Posterior cingulate gyrus (tissue), 11 donors: ENCODE results near the gene CERS6.

Experiments used
- DNase-seq, 10 donors: peaks; one replicate each; pipeline versions ENCODE4 v3.0.0 to v3.0.0-alpha.2; 2020 to 2021; ENCODE audit warnings: mixed read lengths in 3 of 10
- intact Hi-C: fragments of 100-400 bp; cut with DNase I; formaldehyde crosslinking; loops from one replicate; pipeline ENCODE4 v1.15.1; 2023

CERS6 gene

DNA sequence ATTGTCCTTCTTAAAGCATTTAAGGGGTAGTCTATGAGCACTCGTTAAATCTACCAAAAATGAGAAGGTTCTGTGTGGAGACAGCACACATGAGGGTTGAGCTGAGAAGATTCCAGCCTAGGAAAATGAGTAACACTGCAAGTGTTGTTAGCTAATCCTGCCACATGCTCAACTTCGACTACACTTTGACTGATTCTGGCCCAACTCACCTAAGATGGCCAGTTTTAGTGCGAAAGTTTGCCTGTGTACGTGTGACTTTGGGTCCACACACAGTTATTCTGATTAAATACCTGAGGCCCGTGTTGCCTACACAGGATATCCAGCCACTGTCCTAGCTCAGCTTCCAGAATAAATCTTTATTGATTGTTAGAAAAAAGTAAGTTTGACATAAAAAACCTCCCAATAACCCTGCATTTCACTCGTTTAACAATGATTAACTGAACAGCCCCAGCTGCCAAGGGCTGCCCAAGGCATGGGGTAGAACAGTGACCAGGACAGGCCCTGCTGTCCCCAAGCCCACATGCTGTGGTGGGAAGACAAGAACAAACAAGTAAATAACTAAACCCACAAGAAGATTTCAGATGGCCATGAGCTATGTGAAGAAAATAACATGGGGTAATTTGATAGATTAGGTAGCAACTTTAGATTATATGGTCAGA, 14.7 kb upstream of the CERS6 start:
- DNase-seq, result no peak
- intact Hi-C loops, result no loop called here

DNA sequence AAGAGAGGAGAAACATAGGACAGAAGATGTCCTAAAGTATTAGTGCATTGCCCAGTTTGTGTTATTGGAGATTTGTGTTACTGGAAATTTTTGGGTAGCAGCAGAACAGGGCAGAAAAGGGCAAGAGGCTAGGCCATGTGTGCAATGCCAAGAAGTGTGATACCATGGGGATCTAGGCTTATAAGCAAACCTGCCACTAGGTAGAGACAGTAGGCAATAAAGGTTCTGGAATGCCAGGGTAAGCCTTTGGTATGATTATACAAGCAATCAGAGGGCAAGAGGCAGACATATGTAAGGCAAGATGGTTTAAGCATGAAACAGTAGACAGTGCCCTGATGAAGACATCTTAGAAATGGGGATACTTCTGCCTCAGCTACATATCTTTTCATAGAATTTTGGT, 12.3 kb upstream of the CERS6 start:
- no peak for DNase-seq
- intact Hi-C loops, result no loop called here

DNA sequence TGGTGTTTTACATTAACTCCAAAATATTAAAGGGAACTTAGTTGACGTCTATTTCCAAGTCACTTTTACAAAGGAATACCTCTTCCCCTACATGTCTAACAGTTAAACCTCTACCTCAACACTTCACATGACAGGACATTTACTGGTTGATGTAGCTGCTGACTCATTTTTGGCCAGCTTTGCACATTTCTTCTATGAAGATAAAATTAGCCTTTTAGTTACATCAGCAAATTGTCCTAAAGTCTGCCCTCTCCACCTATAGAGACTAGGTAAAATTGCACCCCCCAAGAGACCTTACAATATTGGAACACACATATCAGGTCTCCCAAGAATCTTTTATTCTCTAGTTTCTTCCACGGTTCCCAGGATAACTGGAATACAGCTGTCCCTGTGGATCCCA, 10.1 kb upstream of the CERS6 start:
- DNase-seq, result no peak
- intact Hi-C loops, result no loop called here

DNA sequence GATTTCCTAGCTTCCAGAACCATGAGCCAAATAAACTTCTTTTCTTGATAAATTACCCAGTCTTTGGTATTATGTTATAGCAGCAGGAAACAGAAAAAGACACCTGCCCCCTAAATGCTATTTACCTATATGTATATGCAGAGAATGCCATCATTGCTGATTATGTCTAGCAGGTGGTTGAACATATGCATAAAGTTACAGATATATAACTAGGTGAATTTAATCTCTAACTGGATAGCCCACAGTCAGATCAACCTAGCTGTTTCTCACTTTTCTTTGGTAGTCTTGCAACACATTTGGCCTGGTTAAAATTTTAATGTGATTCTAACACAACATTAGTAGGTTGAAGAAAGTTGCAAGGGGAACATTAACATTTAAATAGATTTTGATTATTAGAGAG, 7.1 kb upstream of the CERS6 start:
- intact Hi-C loops, result no loop called here
- DNase-seq, result no peak

DNA sequence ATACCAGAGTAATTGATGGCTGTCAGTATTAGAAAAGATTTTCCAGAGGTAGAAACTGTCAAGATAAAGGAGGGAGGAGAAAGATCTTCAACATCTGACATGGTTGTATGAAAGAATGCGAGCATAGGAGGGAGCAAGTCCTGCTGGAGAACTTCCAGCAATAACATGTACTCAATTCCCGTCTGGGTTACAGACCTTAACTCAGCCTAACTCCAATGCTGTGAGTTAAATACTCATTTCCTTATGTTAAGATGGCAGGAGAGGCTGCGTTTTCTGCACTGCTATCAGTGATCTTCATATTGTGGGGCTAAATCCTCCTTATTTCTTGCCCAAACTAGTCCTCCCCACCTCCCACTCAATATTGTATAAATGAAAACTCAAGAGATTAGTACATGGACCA, 6.7 kb upstream of the CERS6 start:
- intact Hi-C loops, result no loop called here

DNA sequence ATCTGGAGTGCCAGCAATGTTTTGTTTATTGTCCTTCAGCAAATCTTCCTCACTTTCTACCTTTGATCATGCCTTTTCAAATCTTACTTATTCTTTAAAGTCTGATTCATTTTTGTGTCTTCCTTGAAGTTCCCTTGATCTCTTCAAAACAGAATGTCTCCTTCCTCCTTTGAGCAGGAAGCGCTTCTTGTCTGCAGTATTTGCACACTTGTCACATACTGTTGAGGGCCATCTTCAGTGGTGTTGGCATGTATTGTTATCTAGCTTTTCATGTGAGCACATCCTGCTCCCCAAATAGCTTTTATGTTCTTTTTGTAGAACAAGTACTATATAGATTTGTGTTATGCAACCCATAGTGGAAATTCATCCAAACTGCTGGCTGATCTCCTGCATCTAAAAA, 5.9 kb upstream of the CERS6 start:
- intact Hi-C loops, result loop anchor here (10.0 kb wide), 1 partner anchor 175 kb away; no protein-coding TSS in a partner anchor
- no peak for DNase-seq

More for the DNA sequence above, 6.7 kb upstream of the CERS6 start:
- DNase-seq, result no peak

DNA sequence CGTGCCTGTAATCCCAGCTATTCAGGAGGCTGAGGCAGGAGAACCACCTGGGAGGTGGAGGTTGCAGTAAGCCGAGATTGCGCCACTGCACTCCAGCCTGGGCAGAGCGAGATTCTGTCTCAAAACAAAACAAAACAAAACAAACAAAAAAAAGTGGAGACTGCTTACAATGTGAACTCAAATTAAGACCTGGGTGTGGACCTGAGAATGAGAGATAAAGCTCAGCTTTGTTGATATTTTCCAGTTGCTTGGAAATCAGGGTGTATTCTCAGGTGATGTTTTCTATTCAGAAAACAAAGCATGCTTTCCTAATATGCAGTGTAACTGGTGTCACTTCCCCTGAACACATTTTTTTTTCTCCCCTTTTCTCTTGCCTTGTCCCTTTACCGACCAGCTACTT, 5.3 kb upstream of the CERS6 start:
- intact Hi-C loops, result loop anchor here (10.0 kb wide), 1 partner anchor 174 kb away; no protein-coding TSS in a partner anchor

DNA sequence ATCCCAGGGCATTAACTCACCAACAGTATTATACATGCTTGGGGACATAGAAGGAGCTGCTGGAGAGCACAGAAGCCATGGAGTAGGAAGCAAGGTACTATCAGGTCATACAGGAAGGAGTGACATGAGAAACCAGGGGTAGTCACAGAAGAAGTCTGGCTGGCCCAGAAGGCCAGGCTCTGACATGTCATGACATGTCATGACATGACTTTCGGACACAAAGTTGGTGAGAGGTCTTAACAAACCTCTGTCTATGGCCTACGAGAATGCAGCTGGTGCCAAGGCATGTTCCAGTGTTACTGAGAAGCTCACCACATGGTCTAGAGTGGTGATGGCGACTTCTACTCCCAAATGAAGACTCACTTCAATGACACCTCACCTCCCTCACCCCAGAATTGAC, 3.3 kb upstream of the CERS6 start:
- intact Hi-C loops, result loop anchor here (10.0 kb wide), 1 partner anchor 172 kb away; no protein-coding TSS in a partner anchor
- no peak for DNase-seq

More for the DNA sequence above, 5.3 kb upstream of the CERS6 start:
- DNase-seq, result no peak

DNA sequence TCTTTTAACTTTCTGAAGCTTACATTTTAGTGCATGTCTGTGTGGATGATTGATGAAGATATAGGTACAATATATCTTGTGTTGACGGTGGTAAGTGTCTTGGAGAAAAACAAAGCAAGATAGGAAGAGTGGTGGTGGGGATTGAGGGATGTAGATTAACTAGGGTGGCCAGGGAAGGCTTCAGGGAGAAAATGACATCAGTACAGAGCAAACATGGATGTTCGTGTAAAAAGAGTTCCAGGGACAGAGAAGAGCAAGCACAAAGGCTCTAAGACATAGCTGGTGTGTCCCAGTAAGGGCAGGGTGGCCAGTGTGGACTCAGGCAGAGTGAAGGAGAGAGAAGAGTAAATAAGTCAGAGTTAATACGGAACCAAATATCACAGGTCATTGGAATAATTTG, 2.7 kb upstream of the CERS6 start:
- intact Hi-C loops, result loop anchor here (10.0 kb wide), 1 partner anchor 171 kb away; no protein-coding TSS in a partner anchor
- no peak for DNase-seq

DNA sequence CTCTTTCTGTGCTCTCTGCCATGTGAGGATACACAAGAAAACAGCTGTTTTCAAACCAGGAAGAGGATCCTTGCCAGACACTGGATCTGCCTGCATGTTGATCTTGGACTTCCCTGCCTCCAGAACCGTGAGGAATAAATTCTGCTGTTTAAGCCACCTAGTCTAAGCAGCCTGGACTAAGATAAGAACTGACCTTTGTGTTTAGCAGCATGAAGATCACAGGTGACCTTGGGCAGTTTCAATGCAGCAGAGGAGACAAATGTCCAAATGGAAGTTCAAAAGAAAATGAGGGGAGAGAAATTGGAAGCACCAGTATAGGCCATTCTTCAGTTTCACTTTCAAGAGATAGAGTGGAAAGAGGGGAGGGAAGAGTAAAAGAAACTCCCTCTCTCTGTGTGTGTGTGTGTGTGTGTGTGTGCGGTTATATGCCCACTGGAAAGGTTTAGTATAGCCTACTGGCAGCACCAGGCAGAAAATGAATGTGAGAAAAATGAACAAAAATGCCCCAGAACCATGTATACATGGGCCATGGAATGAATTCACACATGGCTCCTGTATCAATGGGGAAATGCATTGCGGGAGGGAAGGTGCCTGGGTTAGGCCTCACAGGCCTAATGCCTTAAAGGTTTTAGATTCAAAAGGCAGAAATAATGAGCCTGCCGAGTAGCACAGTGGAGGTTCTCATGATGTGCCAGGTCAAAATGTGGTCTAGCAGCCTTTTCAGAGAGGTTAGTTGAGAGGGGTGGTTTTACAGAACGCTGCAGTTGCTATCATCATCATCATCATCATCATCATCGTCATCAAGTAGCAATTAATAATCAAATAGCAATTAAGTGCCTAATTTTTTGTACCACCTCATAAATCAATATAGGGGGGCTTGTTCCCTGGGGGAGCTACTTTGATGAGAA, 1.1 kb upstream of the CERS6 start:
- intact Hi-C loops, result loop anchor here (10.0 kb wide), 1 partner anchor 170 kb away; no protein-coding TSS in a partner anchor
- no peak for DNase-seq

DNA sequence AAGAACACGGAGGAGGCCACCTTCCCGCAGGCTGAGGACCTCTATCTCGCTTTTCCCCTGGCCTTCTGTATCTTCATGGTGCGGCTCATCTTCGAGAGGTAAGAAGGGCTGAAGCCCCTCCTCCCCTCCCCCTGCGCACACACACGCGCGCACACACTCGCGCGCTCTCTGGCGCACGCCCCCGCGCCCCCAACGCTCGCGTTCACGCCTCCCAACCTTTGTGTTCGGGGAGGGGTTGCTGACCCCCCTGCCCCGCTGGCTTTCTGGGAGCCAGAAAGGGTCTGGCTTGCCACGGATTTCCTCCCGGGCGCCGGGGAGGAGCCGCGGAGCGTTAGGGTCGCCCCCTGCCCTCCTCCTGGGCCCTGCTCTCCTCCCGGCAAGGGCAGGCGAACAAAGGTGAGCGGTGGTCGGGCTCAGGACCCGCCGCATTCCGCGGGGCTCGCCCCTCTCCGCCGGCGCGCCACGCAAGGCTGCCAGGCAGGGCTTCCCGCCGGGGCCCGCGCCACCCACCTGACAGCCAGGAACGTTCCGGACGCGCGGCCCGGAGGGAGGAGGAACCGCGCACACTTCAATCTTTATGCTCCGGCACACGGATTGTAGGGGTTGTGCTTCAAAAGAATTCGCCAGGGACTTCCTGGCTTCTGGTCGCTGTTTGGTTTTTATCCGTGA, 583 bp downstream of the CERS6 start:
- peak in 9 of 10 donors; percentile 20 to 92 (median 49) for DNase-seq
- intact Hi-C loops, result loop anchor here (10.0 kb wide), 1 partner anchor 168 kb away; no protein-coding TSS in a partner anchor

DNA sequence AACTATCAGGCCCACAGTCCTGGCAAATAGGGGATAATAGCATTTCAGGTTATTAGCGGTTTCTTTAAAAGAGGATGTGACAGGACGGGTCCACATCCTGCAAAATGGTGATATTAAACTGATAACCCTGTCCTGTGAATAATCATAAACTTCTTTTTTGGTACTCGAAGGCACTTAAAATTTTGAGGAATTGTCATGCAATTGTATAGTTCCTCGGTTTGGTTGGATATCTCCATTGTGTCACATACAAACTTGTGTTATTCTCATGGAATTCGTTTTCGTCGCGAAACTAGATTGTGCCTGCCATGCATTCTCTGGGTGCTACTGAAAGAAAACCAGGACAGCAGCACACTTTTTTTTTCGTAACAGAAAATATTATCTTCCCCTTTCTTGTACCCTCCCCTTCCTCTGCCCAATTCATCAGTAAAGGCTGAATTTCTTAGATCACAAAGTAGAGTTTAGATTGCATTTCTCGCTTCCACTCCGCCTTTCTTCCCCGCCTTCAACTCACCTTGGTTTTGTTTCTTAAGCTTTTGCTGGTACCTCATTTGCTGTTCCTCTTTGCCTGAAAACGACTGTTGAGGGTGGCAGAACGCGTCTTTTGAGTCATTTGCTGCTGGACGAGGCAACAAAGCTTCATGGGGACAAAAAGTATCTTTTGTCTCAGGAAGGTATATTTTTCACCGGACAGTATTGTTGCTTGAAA, 1.3 kb downstream of the CERS6 start:
- no peak for DNase-seq
- intact Hi-C loops, result loop anchor here (10.0 kb wide), 1 partner anchor 167 kb away; no protein-coding TSS in a partner anchor

DNA sequence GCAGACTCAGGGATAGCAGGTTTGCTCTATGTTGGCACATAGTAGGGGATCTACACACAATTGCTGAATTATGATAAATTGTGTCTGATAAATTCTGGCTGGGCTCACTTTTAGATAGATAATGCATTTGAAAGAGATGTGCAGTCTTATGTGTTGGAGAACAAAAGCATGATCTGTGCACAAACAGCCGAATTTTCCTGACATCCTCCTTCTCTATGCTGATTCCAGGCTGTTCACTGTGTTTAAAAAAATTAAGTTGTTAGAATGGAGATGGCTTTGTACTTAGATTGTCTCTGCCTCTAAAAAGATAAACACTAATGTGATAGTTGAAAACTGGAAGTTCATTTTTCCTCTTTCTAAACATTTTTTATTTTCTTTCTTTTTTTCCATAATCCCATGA, 2.1 kb downstream of the CERS6 start:
- intact Hi-C loops, result loop anchor here (10.0 kb wide), 1 partner anchor 167 kb away; no protein-coding TSS in a partner anchor
- no peak for DNase-seq

DNA sequence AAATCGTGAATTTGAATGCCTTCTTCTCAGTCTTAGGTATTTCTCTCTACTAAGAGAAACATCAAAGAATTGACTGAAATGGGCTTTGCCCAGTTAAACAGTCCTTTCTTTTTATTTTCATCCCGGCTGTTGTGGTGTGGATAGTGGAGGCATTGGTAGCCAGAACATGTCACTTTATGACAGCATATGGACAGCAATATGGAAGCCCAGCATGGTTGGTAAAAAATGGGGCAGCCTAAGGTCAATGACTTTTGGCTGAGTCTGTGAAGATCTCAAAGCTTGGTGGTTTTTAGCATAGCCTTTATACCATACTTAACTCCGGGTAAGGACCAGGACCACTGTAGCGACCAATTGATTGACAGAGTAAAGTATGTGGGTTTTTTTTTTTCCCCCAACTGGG, 3.2 kb downstream of the CERS6 start:
- DNase-seq, result no peak
- intact Hi-C loops, result loop anchor here (10.0 kb wide), 1 partner anchor 166 kb away; no protein-coding TSS in a partner anchor

DNA sequence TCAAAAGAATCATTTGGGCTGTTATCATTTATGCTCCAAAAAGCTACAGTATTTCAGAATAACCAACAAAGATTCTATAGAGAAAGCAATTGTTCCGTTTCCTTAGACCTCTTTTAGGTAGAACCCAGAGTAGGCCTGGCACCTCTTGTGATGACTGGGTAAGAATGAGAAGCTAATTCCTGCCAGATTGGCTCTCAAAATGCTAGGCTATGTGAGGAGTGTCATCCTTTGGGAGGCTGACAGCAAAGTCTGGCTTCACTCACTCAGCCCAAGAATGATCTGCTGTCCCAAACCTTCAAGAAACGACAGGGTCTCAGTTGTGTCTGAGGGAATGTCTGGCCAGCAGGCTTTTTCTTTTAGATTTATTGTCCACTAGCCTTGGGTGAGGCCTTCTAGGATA, 4.5 kb downstream of the CERS6 start:
- intact Hi-C loops, result no loop called here

DNA sequence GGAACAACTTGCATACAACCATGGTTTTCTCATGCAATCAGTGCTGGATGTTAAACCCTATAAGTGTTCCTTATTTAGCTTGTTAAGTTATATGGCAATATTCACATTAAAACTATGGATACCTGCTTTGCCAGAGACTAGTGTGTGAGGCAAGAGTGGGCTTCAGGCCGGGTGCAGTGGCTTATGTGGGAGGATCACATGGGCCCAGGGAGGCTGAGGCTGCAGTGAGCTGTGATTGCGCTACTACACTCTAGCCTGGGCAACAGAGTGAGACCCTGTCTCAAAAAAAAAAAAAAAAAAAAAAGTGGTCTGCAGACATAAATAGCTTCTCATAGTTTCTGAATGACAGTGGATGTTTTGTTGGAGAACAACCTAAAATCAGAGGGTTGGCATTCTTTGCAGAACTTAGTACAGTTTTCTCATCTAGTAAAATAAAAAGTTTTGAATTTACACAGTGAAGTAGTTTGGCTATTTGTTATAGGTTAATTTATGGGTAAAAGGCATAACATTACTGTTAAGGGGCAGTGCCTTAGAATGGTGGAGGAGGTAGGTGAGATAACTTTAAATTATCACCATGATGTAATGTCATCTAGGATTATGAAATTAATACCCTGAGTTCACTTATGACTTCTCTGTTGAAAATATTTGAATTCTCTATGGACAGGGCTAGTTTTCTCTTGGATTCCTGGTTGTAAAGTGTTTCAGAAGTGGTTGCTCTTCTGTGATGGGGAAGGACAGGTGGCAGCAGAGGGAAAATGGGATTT, 5.3 kb downstream of the CERS6 start:
- DNase-seq, result no peak
- intact Hi-C loops, result no loop called here

More for the DNA sequence above, 4.5 kb downstream of the CERS6 start:
- no peak for DNase-seq

DNA sequence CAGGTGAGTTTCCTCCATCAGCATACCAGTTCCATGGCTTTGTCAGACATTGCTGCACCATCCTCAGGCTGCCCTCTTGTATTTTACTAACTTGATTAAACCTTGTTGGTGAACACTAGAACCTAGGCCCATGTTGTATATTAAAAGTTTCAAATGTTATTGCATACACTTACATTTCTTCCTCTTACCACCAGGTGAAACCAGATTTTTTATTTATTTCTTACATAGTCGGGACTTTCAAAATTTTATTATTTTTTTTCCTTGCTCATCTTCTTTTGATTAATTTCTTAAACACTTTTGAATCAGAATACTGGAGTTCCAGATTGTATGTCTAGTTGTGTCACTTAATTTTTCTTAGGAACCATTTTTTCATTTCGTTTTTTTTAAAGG, 5.9 kb downstream of the CERS6 start:
- no peak for DNase-seq
- intact Hi-C loops, result no loop called here

DNA sequence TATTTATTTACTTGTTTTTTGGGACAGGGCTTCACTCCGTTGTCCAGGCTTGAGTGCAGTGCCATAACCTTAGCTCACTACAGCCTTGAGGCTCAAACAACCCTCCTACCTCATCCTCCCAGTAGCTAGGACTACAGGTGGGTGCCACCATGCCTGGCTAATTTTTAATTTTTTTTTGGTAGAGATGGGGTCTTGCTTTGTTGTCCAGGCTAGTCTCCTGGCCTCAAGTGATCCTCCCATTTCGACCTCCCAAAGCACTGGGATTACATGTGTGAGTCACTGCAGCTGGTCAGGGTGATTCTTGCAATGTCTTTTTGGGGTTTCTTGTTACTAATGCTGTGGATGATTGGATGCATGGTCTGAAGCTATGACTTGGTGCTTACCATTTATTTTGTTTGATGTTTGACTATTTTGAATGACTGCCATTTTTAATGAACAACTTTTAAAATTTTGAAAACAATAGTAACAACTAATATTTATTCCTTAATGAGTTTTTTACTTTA, 6.5 kb downstream of the CERS6 start:
- intact Hi-C loops, result no loop called here
- DNase-seq, result no peak

DNA sequence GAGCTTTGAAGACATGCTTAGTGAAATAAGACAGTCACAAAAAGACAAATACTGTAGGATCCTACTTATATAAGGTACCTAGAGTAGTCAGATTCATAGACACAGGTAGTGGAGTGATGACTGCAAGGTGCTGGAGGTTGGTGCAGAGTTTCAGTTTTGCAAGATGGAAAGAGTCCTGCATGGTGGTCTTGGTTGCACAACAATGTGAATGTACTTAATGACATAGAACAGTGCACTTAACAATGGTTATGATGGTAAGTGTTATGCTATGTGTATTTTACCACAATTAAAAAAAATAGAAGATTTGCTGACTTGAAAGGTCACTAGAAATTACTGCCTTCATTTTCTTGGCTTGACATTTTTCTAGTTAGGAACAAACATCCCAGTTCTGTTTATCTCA, 9.5 kb downstream of the CERS6 start:
- intact Hi-C loops, result no loop called here
- no peak for DNase-seq
